ENCODE measurements around the gene RUFY3.
"Not testable (repeated sequence)": the region's sequence is repeated elsewhere in the genome, so short reads cannot be mapped to it uniquely, and the experiment has no call there.

Gene RUFY3

DNA sequence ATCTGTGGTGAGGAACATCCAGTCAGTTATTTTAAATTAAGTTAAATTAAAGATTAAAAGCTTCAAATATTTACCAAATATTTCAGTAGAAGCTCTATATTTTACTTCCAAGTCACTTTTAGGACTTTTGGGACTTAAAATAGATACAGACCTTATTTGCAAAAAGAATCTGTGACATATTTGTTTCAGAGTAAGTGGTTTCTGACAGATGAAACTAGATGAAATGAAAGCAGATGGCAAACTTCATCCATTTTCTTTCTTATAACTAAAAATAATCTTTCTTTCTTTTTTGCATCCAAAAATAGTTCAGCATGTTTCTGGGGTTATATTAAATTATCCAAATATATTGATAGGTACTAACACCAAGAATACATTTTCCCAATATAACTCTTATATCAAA lies 40.1 kb upstream of the RUFY3 start:
- POLR2A ChIA-PET (ENCODE audit: low non-redundant PET), result no interaction called here
- H3K27ac ChIP-seq, result no peak overlapping the region
- TF ChIP-seq, protein P1, sequence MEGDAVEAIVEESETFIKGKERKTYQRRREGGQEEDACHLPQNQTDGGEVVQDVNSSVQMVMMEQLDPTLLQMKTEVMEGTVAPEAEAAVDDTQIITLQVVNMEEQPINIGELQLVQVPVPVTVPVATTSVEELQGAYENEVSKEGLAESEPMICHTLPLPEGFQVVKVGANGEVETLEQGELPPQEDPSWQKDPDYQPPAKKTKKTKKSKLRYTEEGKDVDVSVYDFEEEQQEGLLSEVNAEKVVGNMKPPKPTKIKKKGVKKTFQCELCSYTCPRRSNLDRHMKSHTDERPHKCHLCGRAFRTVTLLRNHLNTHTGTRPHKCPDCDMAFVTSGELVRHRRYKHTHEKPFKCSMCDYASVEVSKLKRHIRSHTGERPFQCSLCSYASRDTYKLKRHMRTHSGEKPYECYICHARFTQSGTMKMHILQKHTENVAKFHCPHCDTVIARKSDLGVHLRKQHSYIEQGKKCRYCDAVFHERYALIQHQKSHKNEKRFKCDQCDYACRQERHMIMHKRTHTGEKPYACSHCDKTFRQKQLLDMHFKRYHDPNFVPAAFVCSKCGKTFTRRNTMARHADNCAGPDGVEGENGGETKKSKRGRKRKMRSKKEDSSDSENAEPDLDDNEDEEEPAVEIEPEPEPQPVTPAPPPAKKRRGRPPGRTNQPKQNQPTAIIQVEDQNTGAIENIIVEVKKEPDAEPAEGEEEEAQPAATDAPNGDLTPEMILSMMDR (conservative IDR thresholded peaks at IDR 0.05; ENCODE audit: low read depth), result no peak
- no peak for DNase-seq (ENCODE audit: low spot score)
- CTCF ChIA-PET, result interaction anchor here (0.6 kb wide), 2 partner anchors 15 to 329 kb away, joined by 3 read pairs; no protein-coding TSS in a partner anchor

DNA sequence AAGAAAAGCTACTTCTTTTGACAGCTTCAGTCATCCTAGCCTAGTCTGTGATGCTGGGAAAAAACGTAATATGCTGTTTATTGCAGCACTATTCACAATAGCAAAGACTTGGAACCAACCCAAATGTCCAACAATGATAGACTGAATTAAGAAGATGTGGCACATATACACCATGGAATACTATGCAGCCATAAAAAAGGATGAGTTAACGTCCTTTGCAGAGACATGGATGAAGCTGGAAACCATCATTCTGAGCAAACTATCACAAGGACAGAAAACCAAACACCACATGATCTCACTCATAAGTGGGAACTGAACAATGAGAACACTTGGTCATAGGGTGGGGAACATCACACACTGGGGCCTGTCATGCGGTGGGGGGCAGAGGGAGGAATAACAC lies 39.6 kb upstream of the RUFY3 start:
- CTCF ChIA-PET, result interaction anchor here (0.6 kb wide), 1 partner anchor 328 kb away, joined by 3 read pairs; no protein-coding TSS in a partner anchor
- POLR2A ChIA-PET (ENCODE audit: low non-redundant PET); DNase-seq (ENCODE audit: low spot score); H3K27ac ChIP-seq: not testable (repeated sequence)

GRCh38 chr4:70687392-70687791 lies 34.4 kb upstream of the RUFY3 start:
- ChIA-PET CTCF (interaction anchor here (0.6 to 0.8 kb wide), 5 partner anchors 14 to 716 kb away, joined by 3 to 5 read pairs (median 3); partner anchors contain the start of gene DCK), POLR2A (ENCODE audit: low non-redundant PET) (no interaction called here)
- TF ChIP-seq, protein P1 (conservative IDR thresholded peaks at IDR 0.05; ENCODE audit: low read depth), result no peak
- DNase-seq (ENCODE audit: low spot score), result no peak
- H3K27ac ChIP-seq, result peak overlapping the region; percentile 92

DNA sequence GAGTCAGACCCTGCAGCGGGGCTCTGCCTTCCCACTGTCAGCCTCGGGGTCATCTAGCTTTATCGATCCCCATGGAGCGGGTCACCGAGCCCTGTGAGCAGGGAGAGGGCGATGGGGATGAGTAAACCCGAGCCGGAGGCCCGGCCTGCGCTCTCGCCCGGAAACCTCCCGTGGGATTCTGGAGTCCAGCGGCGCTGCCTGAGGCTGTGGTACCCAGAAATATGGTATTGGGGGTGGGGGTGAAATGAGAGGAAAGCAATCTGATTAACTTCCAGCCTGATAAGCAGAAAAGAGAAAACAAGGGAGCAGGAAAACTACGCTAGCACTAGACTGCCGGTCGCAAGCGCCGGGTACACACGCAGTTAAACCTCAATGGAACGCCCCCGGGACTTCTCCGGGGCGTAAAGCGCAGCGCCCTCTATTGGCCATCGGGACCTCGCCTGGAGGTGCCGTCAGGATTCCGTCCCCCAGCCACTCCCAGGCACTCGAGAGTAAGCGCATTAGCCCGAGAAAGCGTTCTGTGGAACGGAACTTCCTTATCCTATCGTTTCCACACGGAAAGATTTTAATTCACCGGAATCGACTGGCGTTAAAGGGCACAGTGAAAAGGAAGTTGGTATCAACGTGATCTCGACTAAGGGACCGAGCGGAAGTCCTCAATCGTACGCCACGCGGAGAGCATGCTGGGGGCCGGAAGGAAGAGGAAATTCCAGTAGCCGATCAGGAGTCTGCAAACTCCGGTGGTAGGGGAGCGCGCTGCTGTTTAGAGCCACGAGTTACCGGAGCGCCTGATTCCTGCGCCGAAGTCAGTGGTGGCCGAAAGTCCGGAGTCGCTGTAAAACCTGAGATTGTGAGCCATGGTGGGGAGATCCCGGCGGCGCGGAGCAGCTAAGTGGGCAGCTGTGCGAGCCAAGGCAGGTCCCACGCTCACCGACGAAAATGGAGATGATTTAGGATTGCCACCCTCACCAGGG lies 33.7 kb upstream of the RUFY3 start, which contains the start of gene UTP3:
UTP3 (plus strand) TSS at position 712 of the 974 bp plus-strand sequence; CDS start at position 858, 146 bp downstream.
- TF ChIP-seq, protein P1 (conservative IDR thresholded peaks at IDR 0.05; ENCODE audit: low read depth), result peak; percentile 95
- peak; percentile 94 for DNase-seq (ENCODE audit: low spot score)
- H3K27ac ChIP-seq, result peak within 1 kb of the TSS; percentile 92
- ChIA-PET POLR2A (ENCODE audit: low non-redundant PET) (interaction anchor here (0.8 to 1.2 kb wide), 2 partner anchors 18 to 30 kb away, joined by 3 read pairs; no protein-coding TSS in a partner anchor), CTCF (interaction anchor here (0.5 to 0.8 kb wide), 8 partner anchors 15 to 1777 kb away, joined by 3 to 6 read pairs (median 4); partner anchors contain the start of gene DCK)

DNA sequence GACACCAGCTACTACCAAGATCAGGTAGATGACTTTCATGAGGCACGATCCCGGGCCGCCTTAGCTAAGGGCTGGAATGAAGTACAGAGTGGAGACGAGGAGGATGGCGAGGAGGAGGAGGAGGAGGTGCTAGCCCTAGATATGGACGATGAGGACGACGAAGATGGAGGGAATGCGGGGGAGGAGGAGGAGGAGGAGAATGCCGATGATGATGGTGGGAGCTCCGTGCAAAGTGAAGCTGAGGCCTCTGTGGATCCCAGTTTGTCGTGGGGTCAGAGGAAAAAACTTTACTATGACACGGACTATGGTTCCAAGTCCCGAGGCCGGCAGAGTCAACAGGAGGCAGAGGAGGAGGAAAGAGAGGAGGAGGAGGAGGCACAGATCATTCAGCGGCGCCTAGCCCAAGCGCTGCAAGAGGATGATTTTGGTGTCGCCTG lies 33.0 kb upstream of the RUFY3 start:
- peak overlapping the region; percentile 92 for H3K27ac ChIP-seq
- CTCF ChIA-PET, result interaction anchor here (0.5 to 0.7 kb wide), 3 partner anchors 48 to 1777 kb away, joined by 3 to 6 read pairs (median 5); no protein-coding TSS in a partner anchor
- peak; percentile 3 for DNase-seq (ENCODE audit: low spot score)
- POLR2A ChIA-PET (ENCODE audit: low non-redundant PET), result interaction anchor here (0.8 to 1.2 kb wide), 2 partner anchors 17 to 29 kb away, joined by 3 read pairs; no protein-coding TSS in a partner anchor
- TF ChIP-seq, protein P1 (conservative IDR thresholded peaks at IDR 0.05; ENCODE audit: low read depth), result no peak

DNA sequence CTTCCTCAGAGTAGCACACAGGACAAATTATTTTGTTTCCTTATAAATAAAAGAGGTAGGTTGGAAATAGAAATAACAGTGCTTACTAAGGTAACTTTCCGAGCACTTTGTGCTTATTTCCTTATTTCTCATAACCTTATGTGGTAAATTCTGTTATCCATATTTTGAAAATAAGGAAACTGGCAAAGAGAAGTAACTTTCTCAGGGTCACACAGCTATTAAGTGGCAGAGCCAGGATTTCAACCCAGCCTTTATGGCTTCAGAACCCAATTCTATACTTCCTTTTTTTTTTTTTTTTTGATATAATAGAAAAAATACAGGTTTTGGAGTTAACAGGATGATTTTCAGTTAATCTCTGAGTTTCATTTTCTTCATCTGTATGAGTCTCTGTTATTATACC lies 30.1 kb upstream of the RUFY3 start:
- ChIA-PET CTCF (interaction anchor here (0.6 to 0.7 kb wide), 2 partner anchors 24 to 935 kb away, joined by 3 to 4 read pairs; no protein-coding TSS in a partner anchor), POLR2A (ENCODE audit: low non-redundant PET) (interaction anchor here (0.5 to 0.7 kb wide), 2 partner anchors 11 to 212 kb away, joined by 3 to 6 read pairs; no protein-coding TSS in a partner anchor)
- DNase-seq (ENCODE audit: low spot score), result no peak
- H3K27ac ChIP-seq, result no peak overlapping the region
- TF ChIP-seq, protein P1 (conservative IDR thresholded peaks at IDR 0.05; ENCODE audit: low read depth), result no peak

DNA sequence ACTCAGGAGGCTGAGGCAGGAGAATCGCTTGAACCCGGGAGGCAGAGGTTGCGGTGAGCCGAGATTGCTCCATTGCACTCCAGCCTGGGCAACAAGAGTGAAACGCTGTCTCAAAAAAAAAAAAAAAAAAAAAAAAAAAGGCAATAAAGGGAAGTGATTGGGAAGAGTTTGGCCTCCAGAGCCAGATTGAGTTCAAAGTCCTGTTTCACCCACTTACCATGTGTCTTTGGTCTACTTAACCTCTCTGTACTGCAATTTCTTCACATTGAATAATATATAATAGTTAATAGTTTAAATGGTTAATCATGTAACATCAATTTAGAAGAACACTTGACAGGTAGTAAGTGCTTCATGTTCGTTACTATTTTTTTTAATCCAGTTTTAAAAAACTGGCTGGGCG lies 27.1 kb upstream of the RUFY3 start:
- POLR2A ChIA-PET (ENCODE audit: low non-redundant PET); CTCF ChIA-PET: not testable (repeated sequence)

GRCh38 chr4:70698435-70698834 lies 23.3 kb upstream of the RUFY3 start:
- POLR2A ChIA-PET (ENCODE audit: low non-redundant PET); CTCF ChIA-PET; DNase-seq (ENCODE audit: low spot score): not testable (repeated sequence)
- H3K27ac ChIP-seq, result peak overlapping the region; percentile 41; the same call in 1 of the 2 replicates

More for the DNA sequence above, 27.1 kb upstream of the RUFY3 start:
- not testable (repeated sequence) for DNase-seq (ENCODE audit: low spot score); H3K27ac ChIP-seq
